MV-4-11 (cell line): ENCODE results near the gene CCT8.
A peak's percentile ranks its signal among the peaks of the same experiment; 100 is the strongest.

Source experiments
- DNase-seq: peaks from one replicate; lab custom pipeline; 2025; lab: John Stamatoyannopoulos, UW

Gene CCT8

DNA sequence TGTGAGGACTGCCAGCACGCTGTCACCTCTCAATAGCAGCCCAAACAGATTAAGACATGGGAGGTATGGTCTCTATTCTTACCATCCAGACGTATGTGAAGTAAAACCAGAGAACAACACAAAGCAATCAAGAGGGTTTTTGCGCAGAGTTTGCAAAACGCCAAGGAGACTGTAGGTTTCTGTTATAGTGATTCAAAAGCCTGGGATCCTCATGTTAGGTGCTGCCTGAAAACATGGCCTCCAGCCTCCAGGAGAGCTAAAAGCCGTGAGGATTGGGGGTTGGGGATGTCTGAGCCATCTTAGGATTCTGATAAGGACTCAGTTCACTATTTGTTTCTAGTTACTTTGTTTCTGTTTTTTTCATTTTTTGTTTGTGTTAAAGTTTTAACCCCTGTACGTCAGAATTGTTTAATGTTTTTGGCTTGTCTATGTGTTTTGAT, 4.2 kb upstream of the CCT8 start:
- DNase-seq = peak; percentile 15

DNA sequence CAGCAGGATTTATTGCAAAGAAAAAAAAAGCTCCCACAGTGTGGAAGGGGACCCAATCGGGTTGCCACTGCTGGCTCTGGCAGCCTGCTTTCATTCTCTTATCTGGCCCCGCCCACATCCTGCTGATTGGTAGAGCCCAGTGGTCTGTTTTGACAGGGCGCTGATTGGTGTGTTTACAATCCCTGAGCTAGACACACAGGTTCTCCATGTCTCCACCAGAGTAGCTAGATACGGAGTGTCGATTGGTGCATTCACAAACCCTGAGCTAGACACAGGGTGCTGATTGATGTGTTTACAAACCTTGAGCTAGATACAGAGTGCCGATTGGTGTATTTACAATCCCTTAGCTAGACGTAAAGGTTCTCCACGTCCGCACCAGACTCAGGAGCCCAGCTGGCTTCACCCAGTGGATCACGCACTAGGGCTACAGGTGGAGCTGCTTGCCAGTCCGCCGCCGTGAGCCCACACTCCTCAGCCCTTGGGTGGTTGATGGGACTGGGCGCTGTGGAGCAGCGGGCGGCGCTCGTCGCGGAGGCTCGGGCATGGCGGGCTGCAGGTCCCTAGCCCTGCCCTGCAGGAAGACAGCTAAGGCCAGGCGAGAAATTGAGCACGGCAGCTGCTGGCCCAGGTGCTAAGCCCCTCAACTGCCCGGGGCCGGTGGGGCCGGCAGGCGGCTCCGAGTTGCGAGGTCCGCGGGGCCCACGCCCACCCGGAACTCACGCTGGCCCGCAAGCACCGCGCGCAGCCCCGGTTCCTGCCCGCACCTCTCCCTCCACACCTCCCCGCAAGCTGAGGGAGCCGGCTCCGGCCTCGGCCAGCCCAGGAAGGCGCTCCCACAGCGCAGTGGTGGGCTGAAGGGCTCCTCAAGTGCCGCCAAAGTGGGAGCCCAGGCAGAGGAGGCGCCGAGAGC, 3.5 kb upstream of the CCT8 start:
- DNase-seq = peak; percentile 92

DNA sequence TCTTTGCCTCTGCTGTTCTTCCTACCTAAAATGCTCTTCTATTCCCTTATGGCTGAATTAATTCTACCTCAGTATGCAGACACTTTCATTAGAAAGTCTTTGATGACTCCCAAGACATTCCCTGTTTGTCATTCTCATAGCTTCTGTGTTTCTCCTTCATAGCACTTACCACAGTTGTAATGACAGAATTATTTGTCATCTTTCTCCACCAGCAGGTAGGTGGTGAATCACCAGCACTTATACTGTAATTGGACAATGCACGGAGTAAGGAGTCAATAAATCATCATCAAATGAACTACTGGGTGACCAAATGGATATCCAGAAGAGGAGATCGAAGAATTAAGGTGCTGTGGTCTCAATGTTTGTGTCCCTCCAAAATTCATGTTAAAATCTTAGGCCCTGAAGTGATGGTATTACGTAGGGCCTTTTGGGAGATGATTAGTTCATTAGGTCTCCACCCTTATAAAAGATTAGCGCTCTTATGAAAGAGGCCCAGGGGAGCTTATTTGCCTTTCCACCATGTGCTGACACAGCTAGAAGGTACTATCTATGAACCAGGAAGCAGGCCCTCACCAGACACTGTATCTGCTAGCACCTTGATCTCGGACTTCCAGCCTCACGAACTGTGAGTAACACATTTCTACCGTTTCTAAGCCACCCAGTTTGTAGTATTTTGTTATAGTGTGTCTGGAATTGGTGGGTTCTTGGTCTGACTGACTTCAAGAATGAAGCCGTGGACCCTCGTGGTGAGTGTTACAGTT, 2.4 kb upstream of the CCT8 start:
- DNase-seq = peak; percentile 7

GRCh38 chr21:29074783-29075182, 1.3 kb upstream of the CCT8 start:
- no peak for DNase-seq

- no peak for DNase-seq
These were observed 544 bp upstream of the CCT8 start for GRCh38 chr21:29074007-29074376.

DNA sequence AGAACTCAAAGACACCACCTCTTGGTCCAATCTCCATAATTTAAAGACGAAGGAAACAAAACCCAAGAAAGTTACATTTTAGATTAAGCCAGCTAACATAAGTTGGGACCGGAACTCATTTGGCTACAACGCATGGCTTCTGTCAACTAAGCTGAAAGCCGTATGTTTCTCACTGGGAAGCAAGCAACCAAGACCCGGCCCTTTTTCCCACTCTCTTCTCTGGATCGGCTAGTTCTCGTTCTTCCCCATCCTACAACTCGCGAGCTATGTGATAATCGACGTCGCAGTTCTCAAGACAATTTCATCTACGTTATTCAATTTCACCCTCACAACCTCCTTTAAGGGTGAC, 601 bp downstream of the CCT8 start:
- DNase-seq = peak; percentile 17

GRCh38 chr21:29064850-29065481, 8.5 kb downstream of the CCT8 start:
- DNase-seq = peak; percentile 96

DNA sequence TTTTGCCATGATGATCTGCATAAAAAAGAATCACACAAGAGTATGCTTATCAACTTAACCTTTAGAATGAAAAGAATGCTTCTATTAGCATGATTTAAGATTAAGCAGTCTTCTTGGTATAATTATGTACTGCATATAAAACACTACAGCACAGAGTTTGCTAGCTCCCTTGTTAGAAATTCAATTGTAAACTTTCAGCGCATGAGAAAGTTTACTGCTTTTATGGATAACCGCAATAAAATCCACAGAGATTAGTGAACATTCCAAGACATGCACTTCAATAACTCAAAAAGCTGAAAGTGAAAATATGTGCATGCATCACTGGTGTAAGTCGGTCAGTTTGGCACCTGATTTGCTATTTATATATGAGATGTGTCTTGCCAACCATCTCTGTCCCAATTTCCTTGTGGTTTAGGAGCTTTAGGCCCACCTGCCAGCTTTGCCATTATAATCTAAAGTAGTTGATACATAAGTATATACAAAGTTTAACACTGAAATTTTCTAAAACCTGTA, 16.9 kb downstream of the CCT8 start:
- DNase-seq = no peak

GRCh38 chr21:29056005-29056404, 17.4 kb downstream of the CCT8 start:
- no peak for DNase-seq

- DNase-seq = no peak
These were observed 18.4 kb downstream of the CCT8 start for GRCh38 chr21:29055080-29055479.

- no peak for DNase-seq
These were observed 19.8 kb downstream of the CCT8 start for GRCh38 chr21:29053656-29054055.

DNA sequence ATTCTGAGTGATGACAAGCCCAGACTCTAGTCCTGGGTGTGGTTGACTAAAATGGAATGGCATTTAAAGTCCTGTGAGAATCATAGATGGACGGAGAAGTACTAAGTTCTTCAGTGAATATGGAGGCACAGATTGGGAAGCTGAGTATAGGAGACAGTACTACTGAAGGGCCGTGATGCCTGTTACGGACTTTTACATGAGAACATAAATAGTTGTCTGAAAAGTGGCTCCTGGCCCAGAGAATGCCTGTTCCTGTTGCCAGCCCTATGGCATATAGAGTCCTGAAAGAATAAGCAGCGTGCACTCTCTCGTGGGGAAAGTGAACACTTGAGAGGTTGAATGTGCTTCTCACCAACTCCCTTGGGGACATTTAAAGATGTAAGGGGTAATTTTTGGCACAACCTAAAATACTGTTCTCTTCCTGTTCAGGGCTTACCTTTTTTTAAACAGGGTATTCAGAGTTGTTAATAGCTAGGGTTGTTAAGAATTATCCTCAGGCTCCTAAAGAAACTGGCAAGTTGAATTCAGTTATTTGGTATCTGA, 20.4 kb downstream of the CCT8 start:
- DNase-seq = no peak

GRCh38 chr21:29052224-29052623, 21.2 kb downstream of the CCT8 start:
- DNase-seq = no peak

DNA sequence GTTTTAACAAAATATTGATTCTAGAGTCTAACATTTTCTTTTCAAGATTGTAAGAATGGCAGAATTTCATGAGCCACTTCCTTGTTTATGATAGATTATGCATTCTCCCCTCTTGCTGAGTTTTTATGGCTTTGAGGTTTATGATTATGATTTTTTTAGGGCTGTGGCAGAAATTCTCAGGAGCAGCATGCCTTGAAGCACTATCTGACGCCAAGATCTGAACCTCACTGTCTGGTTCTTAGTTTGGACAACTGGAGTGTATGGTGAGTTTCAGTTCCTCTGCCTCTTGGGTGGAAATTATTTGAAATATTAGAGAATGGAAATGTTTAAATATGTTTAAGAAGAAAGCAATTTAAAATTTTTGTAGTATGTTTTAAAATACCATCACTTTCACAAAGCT, 38.8 kb downstream of the CCT8 start:
- peak; percentile 81 for DNase-seq

DNA sequence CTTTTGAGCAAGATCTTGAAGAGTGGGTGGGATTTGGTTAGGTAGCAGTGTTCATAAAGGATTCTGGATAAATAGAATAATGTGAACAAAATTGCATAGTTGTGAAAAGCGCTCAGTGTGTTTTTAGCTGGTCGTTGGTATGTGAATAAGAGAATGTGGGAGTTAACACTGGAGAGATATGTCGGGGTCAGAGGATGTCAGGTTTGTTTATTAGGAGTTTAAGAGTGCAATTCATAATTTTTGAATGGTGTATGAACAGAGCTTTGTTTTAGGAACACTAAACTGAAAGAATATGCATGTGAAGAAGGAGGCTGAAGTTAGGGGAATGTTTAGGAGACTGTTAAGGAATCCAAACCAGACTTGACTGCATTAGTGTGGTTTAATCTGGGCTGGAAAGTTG, 39.6 kb downstream of the CCT8 start:
- no peak for DNase-seq

DNA sequence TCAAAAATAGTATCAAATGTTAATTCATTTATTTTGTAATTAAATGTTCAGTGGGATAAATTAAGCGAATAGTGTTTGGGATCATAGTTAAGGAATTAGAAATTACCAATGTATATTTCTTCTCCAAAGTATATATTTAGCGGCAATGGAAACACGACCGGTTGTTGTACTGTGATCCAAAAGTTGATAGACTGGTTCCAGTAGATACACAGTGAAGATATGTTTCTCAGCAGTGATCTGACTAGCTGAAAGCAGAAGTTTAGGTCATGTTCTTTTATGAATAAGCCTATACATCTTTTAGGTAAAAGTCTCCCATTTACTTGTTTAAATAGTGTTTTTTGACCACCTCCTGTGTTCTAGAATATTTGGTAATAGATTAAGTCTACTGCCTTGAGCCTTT, 40.1 kb downstream of the CCT8 start:
- DNase-seq = no peak

DNA sequence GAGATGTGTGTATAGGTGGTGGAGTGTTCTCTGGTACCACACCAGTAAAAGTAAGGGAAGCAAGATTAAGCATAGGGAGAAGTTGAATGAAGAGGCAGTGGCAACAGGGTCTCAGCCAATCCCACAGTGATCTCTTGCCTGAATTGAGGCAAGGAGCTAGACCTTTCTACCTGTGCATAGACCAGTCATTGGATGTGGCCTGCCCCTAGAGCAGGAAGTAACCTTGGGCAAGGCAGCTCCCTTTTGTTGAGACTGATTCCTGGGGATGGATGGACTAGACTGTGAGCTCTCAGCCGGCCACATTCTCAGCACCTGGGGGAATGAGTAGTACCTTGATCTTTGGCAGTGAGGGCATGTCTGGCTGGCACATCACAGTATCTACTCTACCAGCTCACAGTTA, 42.5 kb downstream of the CCT8 start:
- no peak for DNase-seq

- no peak for DNase-seq
These were observed 43.9 kb downstream of the CCT8 start for GRCh38 chr21:29029524-29029923.

GRCh38 chr21:29025328-29025713, 48.1 kb downstream of the CCT8 start:
- DNase-seq = no peak

DNA sequence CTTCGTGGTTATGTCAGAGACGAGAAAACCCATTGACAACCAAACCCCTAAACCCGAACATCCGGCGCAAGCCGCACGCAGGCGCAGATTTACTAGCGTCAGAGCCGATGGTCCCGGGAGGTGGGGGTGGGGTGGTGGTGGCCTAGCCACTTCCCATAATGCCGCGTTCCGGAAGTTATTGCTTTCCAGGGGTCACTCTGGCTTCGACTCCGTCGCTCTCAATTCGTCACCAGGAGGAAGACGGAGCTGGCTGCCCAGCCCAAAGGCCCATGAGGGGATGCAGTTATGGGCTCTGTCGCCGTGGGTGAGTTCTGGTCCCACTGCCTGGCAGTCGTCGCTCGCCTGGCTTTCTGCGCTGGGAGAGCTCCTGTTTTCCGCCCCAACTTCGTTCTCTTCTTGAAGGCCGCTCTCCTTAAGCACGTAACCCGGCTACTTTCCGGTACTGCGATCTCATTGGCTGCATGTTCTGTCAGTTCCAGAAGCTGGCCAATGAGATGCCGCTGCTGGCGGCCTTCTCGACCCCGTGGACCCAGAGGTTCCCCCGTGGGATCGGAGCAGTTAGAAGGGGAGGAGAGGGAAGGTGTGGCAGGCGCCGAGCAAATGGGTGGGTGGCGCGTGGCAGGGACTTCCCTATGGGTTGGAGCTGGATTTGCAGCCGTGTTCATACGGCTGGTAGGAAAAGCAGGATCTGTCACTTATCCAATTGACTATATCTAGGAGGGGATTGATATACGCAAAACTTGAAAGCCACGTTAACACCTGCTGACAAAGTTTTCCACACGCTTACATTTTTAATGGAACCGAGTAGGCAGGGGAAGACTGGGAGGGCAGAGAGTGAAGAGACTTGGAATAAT, 48.7 kb downstream of the CCT8 start, which contains the start of gene USP16:
Gene USP16 (plus strand): TSS at position 195 of the 854 bp plus-strand sequence. CDS start 3,246 bp downstream, outside the sequence.
- DNase-seq = peak; percentile 96

GRCh38 chr21:29022166-29022565, 51.3 kb downstream of the CCT8 start:
- DNase-seq = peak; percentile 8
